ENCODE measurements around the gene XRRA1.
"Not testable (repeated sequence)": the region's sequence is repeated elsewhere in the genome, so short reads cannot be mapped to it uniquely, and the experiment has no call there.

XRRA1 gene

DNA sequence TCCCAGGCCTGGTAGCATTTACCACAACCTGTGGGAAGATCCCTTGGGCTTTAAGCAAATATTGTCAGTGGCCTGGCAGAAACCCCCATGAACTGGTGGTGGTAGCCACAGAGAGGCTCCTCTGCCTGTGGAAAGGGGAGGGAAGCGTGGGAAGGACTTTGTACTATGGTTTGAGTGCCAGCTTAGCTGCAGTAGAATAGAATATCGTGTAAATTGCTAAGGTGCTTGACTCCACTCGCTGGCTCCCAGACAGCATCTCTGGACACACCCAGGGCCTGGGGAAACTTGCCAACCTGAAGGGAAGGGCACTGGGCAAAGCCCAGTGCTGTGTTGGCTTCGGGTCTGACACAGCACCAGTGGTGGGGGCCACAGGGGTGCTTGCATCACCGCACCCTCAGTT is 52.6 kb downstream of the XRRA1 start:
- no peak for DNase-seq (ENCODE audit: low read depth)

DNA sequence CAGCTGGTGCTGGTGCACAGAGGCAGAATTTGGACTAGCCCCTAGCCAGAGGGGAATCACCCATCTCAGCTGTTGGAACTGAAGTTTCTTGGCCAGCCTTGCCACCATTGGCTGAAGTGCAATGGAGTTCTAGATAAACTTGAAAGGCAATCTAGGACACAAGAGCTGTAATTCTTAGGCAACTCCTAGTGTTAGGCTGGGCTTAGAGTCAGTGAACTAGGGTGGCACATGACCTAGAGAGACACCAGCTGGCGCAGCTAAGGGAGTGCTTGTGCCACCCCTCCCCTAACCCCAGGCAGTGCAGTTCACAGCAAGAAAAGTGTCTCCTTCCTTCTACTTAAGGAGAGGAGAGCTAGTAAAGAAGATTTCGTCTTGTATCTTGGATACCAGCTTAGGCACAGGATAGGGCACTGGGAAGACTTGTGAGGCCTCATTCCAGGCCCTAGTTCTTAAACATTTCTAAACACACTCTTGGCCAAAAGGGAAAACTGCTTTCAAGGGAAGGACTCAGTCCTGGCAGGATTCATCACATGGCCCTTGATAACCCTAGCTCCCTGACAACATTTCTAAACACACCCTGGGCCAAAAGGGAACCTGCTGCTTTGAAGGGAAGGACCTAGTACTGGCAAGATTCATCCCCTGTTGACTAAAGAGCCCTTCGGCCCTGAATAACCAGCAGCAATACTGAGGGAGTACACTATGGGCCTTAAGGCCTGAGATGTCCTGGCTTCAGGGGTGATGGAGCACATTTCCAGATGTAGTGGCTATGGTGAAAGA is 53.4 kb downstream of the XRRA1 start:
- no peak for DNase-seq (ENCODE audit: low read depth)

DNA sequence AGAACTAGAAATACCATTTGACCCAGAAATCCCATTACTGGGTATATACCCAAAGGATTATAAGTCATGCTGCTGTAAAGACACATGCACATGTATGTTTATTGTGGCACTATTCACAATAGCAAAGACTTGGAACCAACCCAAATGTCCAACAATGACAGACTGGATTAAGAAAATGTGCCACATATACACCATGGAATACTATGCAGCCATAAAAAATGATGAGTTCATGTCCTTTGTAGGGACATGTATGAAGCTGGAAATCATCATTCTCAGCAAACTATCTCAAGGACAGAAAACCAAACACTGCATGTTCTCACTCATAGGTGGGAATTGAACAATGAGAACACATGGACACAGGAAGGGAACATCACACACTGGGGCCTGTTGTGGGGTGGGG is 55.9 kb downstream of the XRRA1 start:
- not testable (repeated sequence) for DNase-seq (ENCODE audit: low read depth)

GRCh38 chr11:74877132-74877531 is 71.8 kb downstream of the XRRA1 start:
- no peak for DNase-seq (ENCODE audit: low read depth)

- no peak for DNase-seq (ENCODE audit: low read depth)
Observed at GRCh38 chr11:74871037-74871436, 77.9 kb downstream of the XRRA1 start.

- DNase-seq (ENCODE audit: low read depth), result no peak
Observed at GRCh38 chr11:74870485-74870884, 78.4 kb downstream of the XRRA1 start.

- no peak for DNase-seq (ENCODE audit: low read depth)
Observed at GRCh38 chr11:74866557-74866956, 82.3 kb downstream of the XRRA1 start.

DNA sequence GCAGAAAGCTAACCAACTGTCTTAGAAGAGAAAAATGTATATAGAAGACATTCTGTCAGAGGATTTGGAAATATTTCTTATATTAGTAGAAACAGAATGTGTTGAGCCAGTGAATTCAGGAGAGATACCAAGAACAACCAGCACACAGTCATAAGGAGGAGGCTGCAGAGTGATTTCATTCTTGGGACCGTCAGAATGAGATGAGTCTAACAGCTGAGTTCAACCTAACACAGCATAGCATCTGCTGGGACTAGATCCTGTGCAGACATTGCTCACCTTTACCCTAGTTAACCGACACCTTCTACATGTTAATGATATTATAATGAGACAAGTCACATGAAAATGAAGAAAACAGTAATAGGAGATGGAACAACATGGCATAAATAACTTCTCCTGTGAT is 85.5 kb downstream of the XRRA1 start:
- DNase-seq (ENCODE audit: low read depth), result no peak

DNA sequence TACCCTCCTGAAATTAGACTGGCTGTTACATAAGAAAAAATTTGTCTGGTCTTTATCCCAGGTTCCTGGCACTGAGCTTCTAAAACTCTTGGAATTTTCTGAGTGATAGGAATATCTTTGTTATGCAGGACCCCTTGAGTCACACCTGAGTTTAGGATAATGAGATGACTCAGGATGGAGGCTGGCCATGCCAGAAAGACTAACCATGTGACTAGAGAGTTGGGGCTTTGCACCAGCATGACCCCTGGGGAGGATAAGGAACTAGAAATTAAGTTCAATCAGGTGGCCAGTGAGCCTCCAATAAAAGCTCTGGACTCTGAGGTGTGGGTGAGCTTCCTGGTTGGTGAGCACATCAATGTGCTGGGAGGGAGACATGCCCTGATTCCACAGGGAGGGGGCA is 88.1 kb downstream of the XRRA1 start:
- no peak for DNase-seq (ENCODE audit: low read depth)

DNA sequence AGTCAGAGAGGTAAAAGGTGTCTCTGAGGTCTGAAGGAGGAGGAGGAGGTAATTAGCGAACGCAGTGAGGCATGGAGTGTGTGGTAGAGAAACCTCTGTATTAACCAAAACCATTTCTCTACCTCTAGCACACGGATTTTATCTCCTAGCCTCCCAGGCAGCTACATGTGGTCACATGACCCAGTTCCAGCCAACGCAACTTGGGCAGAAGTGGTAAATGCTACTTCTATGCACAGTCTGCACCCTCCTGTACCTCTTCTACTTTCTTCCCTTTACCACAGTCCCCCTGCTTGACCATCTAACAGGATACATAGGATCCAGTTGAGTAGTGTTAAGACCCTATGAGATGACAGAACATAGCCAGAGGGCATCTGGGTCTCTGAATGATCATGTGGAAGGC is 95.7 kb downstream of the XRRA1 start:
- no peak for DNase-seq (ENCODE audit: low read depth)

GRCh38 chr11:74849525-74850391 is 99.1 kb downstream of the XRRA1 start:
- no peak for DNase-seq (ENCODE audit: low read depth)

DNA sequence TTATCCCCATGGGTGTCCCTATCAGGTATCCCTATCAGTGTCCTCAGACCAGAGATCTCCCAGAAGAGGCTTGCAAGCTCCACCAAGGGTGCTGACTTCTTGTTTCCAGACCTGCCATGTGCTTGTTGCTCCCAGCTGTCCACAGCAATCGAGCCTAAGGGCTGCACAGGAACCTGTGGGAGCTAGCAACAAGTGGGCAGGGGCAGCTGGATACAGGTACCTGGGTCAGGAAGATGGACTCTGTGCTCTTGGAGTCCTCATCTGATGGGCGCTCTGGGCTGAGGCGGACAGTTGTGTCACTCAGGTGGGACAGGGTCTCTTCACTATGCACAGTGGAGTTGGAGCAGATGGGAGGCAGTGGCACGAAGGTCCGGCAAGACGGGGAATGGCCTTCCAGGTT is 101.0 kb downstream of the XRRA1 start:
- DNase-seq (ENCODE audit: low read depth), result no peak

DNA sequence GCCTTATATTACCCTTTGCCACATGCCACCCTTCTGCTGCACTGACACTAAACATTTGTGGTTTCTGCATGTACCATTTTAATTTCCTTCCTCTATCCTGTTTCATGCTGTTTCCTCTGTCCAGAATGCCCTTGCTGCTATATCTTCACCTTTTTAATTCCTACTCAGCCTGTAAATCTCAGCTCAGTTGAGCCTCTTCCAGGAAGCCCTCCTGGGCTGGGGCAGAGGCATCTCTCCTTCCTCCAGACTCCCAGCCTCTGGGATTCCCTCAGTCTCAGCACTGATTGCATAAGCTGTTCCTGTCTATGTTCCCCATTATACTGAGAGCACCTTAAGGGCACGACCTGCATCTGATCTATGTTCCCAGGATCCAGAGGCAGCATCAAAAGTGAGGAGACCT is 101.5 kb downstream of the XRRA1 start:
- no peak for DNase-seq (ENCODE audit: low read depth)

GRCh38 chr11:74846770-74847169 is 102.1 kb downstream of the XRRA1 start:
- DNase-seq (ENCODE audit: low read depth), result no peak

DNA sequence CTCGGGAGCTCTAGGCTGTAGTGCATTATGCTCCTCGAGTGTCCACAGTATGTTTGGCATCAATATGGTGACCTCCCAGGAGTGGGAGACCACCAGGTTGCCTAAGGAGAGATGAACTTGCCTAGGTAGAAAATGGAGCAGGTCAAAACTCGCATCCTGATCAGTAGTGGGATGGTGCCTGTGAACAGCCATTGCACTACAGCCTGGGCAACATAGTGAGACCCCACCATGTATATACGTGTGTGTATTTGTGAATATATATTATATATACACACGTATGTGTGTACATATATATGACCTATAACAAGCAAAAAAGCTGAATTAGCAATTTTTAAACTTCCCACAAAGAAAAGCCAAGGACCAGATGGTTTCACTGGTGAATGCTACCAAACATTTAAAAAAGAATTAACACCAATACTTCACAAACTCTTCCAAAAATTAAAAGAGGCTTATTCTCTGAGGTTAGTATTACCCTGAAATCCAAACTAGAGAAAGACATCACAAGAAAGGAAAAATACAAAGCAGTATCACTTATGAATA is 102.8 kb downstream of the XRRA1 start:
- DNase-seq (ENCODE audit: low read depth), result no peak

GRCh38 chr11:74844865-74845264 is 104.0 kb downstream of the XRRA1 start:
- no peak for DNase-seq (ENCODE audit: low read depth)

- DNase-seq (ENCODE audit: low read depth), result no peak
Observed at GRCh38 chr11:74844072-74844471, 104.8 kb downstream of the XRRA1 start.

- DNase-seq (ENCODE audit: low read depth), result no peak
Observed at GRCh38 chr11:74842967-74843366, 105.9 kb downstream of the XRRA1 start.

DNA sequence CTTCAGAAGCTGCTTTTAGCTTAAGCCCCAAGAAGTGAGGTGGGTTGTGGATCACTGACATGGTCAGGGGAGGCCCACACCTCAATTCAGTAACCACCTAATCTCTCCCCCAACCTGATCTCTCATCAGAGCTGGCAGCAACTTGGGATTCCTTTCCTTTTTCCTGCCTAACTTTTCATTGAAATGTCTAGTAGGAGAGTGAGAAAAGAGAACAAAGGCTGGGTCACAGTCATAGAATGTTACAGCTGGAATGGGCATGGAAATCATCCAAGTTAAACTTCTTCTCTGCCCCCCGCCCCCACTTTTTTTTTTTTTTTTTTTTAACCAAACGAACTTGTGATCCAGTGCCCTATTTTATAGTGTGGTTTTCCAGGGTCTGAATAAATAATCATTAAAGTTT is 108.4 kb downstream of the XRRA1 start:
- DNase-seq (ENCODE audit: low read depth), result no peak

GRCh38 chr11:74839971-74840370 is 108.9 kb downstream of the XRRA1 start:
- DNase-seq (ENCODE audit: low read depth), result no peak

DNA sequence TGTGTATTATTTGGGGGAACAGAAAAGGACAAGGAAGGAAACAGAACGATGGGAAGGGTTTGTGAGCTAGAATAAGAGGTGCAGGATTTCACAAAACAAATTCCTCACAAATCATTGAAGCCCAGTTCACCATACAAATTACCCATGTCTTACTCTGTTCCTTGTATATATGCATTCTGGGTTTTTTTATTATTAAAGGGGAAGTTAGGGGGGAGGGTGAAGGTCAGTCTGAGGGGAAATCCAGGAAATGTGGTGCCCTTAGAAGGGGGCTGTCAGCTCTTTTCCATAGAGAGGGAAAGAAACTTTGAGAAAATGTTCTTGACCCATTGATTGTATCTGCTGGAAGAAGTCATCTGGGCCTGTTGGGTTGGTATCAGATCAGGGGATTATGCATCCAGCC is 109.4 kb downstream of the XRRA1 start:
- no peak for DNase-seq (ENCODE audit: low read depth)

DNA sequence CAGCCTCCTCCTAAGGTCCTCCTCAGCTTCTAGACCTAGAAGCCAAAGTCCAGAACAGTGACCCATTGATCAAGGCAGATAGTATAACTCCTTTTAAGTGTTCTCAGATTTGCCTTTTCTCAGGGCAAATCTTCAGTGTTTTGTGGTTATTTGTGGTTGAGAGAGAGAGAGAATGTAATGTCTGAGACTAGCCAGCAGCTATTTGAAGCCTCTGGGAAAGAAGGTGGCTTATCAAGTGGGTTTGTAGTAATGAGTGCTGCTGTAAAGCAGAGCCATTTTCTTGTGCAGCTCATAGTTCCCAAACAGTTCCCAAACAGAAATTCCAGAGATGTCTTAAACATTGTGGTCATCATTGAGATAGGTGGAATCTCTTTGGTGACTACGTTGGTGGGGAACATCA is 110.7 kb downstream of the XRRA1 start:
- no peak for DNase-seq (ENCODE audit: low read depth)

DNA sequence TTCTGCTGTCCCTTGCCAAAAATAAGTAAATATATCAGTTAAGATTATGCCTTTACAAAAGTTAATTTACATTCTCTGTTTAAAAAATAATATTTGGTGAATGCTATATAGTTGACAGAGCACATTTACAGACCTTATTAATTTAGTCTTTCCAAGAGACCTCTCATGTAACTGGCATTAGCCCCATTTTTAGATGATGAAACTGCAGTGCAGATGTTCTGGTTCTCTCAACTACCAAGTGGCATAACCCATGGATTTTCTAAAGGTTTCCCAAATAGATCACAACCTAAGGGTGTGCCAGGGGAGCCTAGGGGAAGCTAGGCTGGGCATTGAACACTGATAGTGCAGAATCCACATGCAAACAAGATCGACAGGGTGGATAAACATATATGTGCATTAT is 111.7 kb downstream of the XRRA1 start:
- DNase-seq (ENCODE audit: low read depth), result no peak

All from stimulated activated CD8-positive, alpha-beta memory T cell treated with anti-CD3 and anti-CD28 coated beads, Interleukin-7, amount 100 ng/mL, for 24 hours (primary cell).